Mesothelial cell of epicardium (in vitro differentiated cells): ENCODE data around the gene NTHL1. TPM values are rescaled to one million over a fixed set of nuclear protein-coding genes. Genes with fewer than 3 reads are reported as not detected.
"Not testable (repeated sequence)": the region's sequence is repeated elsewhere in the genome, so short reads cannot be mapped to it uniquely, and the experiment has no call there.

Experiments used
- DNase-seq, 2 experiments: peaks; one replicate each; pipeline ENCODE4 v3.0.0; 2021; ENCODE audit warnings: low spot score in 2 of 2; ENCODE audit not compliant: unreplicated experiment in 2 of 2
- H3K27ac Mint-ChIP-seq: 2 replicates; pipeline ENCODE4 v1.8.0; 2021; ENCODE audit warnings: mixed read lengths
- H3K27me3 Mint-ChIP-seq: 2 replicates; pipeline ENCODE4 v1.8.0; 2021; ENCODE audit warnings: low read depth, mixed read lengths
- H3K36me3 Mint-ChIP-seq: 2 replicates; pipeline ENCODE4 v1.8.0; 2021; ENCODE audit warnings: mixed read lengths
- H3K4me1 Mint-ChIP-seq: 2 replicates; pipeline ENCODE4 v1.8.0; 2021; ENCODE audit warnings: mixed read lengths
- H3K4me3 Mint-ChIP-seq: 2 replicates; pipeline ENCODE4 v1.8.0; 2021; ENCODE audit warnings: mild to moderate bottlenecking, moderate library complexity, mixed read lengths
- H3K9me3 Mint-ChIP-seq: 2 replicates; pipeline ENCODE4 v1.8.0; 2021; ENCODE audit warnings: mixed read lengths
- CTCF ChIP-seq: fragments of 200-600 bp; sonication (generic); IDR thresholded peaks from one replicate; pipeline ENCODE4 v1.5.0; 2021; ENCODE audit warnings: antibody characterized with exemption; ENCODE audit not compliant: unreplicated experiment
- total RNA-seq: library from RNA; stranded (reverse); gene quantifications from 3 replicates; pipeline ENCODE4 v1.2.1, GENCODE V29; 2021

The NTHL1 gene
- total RNA-seq, 1 donor from 2014 or later = 29.7 TPM

GRCh38 chr16:2034696-2035430, 12.8 kb downstream of the NTHL1 start:
- Mint-ChIP-seq H3K27ac (peak overlapping the region; percentile 91), H3K4me1 (peaks cover 45% of the 10 kb centered on the region), H3K4me3 (no peak overlapping the region), H3K27me3 (no peaks in the 10 kb centered on the region), H3K9me3 (no peaks in the 10 kb centered on the region), H3K36me3 (no peaks in the 10 kb centered on the region)
- DNase-seq = no peak
- no peak for TF ChIP-seq CTCF

GRCh38 chr16:2033909-2034695, 13.5 kb downstream of the NTHL1 start:
- Mint-ChIP-seq H3K4me1 (peaks cover 39% of the 10 kb centered on the region), H3K27ac (peak overlapping the region; percentile 92)
- not testable (repeated sequence) for H3K36me3 Mint-ChIP-seq, DNase-seq, H3K27me3 Mint-ChIP-seq, H3K9me3 Mint-ChIP-seq, H3K4me3 Mint-ChIP-seq

- H3K4me1 Mint-ChIP-seq = peaks cover 39% of the 10 kb centered on the region
- DNase-seq = peak; percentile 45 to 74
Measured at GRCh38 chr16:2033057-2033908, 14.4 kb downstream of the NTHL1 start.

GRCh38 chr16:2032285-2033056, 15.2 kb downstream of the NTHL1 start:
- no peak for DNase-seq
- TF ChIP-seq CTCF = no peak
- H3K27ac Mint-ChIP-seq = peak overlapping the region; percentile 66
- peaks cover 2% of the 10 kb centered on the region for H3K36me3 Mint-ChIP-seq
- peaks cover 38% of the 10 kb centered on the region for H3K4me1 Mint-ChIP-seq
- H3K27me3 Mint-ChIP-seq = no peaks in the 10 kb centered on the region
- H3K9me3 Mint-ChIP-seq = no peaks in the 10 kb centered on the region
- no peak overlapping the region for H3K4me3 Mint-ChIP-seq

More at GRCh38 chr16:2033057-2033908, 14.4 kb downstream of the NTHL1 start:
- Mint-ChIP-seq H3K9me3 (no peaks in the 10 kb centered on the region), H3K27me3 (no peaks in the 10 kb centered on the region), H3K27ac (peak overlapping the region; percentile 92), H3K36me3 (peaks cover 2% of the 10 kb centered on the region), H3K4me3 (no peak overlapping the region)
- TF ChIP-seq CTCF = no peak

GRCh38 chr16:2031081-2031577, 16.5 kb downstream of the NTHL1 start:
- peaks cover 2% of the 10 kb centered on the region for H3K36me3 Mint-ChIP-seq
- DNase-seq = no peak

More at GRCh38 chr16:2031081-2031577, 16.5 kb downstream of the NTHL1 start:
- H3K27ac Mint-ChIP-seq = no peak overlapping the region
- no peaks in the 10 kb centered on the region for H3K27me3 Mint-ChIP-seq
- no peaks in the 10 kb centered on the region for H3K9me3 Mint-ChIP-seq
- H3K4me1 Mint-ChIP-seq = peaks cover 35% of the 10 kb centered on the region
- no peak for TF ChIP-seq CTCF
- H3K4me3 Mint-ChIP-seq = no peak overlapping the region
